ENCODE results near the gene NOS1AP. TPM values are rescaled to one million over a fixed set of nuclear protein-coding genes. Genes with fewer than 3 reads are reported as not detected.

The NOS1AP gene
- total RNA-seq, 1 donor from 2014 or later, result 2.0 TPM

- Histone ChIP-seq H3K27me3 (no peaks in the 10 kb centered on the region), H3K36me3 (no peaks in the 10 kb centered on the region), H3K27ac (no peak overlapping the region), H3K4me1 (no peaks in the 10 kb centered on the region), H3K4me3 (no peak overlapping the region), H3K9me3 (no peaks in the 10 kb centered on the region)
- TF ChIP-seq, protein P1, sequence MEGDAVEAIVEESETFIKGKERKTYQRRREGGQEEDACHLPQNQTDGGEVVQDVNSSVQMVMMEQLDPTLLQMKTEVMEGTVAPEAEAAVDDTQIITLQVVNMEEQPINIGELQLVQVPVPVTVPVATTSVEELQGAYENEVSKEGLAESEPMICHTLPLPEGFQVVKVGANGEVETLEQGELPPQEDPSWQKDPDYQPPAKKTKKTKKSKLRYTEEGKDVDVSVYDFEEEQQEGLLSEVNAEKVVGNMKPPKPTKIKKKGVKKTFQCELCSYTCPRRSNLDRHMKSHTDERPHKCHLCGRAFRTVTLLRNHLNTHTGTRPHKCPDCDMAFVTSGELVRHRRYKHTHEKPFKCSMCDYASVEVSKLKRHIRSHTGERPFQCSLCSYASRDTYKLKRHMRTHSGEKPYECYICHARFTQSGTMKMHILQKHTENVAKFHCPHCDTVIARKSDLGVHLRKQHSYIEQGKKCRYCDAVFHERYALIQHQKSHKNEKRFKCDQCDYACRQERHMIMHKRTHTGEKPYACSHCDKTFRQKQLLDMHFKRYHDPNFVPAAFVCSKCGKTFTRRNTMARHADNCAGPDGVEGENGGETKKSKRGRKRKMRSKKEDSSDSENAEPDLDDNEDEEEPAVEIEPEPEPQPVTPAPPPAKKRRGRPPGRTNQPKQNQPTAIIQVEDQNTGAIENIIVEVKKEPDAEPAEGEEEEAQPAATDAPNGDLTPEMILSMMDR (IDR thresholded peaks at IDR 0.05), result no peak
- no peak for TF ChIP-seq POLR2A (IDR thresholded peaks at IDR 0.05)
- no peak for TF ChIP-seq POLR2AphosphoS5 (IDR thresholded peaks at IDR 0.05; ENCODE audit: insufficient read depth in 1 of 2, low read depth in 1 of 2)
- intact Hi-C loops (cut with DNase I), result no loop called here
- DNase-seq (ENCODE audit: extremely low spot score in 2 of 2), result no peak
Observed at GRCh38 chr1:162094723-162095122, 25.2 kb downstream of the NOS1AP start.

GRCh38 chr1:162107911-162108310 is 38.4 kb downstream of the NOS1AP start:
- no peaks in the 10 kb centered on the region for H3K36me3 ChIP-seq
- no peaks in the 10 kb centered on the region for H3K9me3 ChIP-seq
- H3K4me1 ChIP-seq, result no peaks in the 10 kb centered on the region
- H3K4me3 ChIP-seq, result no peak overlapping the region
- H3K27ac ChIP-seq, result no peak overlapping the region
- no peaks in the 10 kb centered on the region for H3K27me3 ChIP-seq
- DNase-seq (ENCODE audit: extremely low spot score in 2 of 2), result no peak
- intact Hi-C loops (cut with DNase I), result no loop called here
- TF ChIP-seq POLR2AphosphoS5 (IDR thresholded peaks at IDR 0.05; ENCODE audit: insufficient read depth in 1 of 2, low read depth in 1 of 2) (no peak), POLR2A (IDR thresholded peaks at IDR 0.05) (no peak)
- TF ChIP-seq, protein P1 (IDR thresholded peaks at IDR 0.05), result no peak

- no peaks in the 10 kb centered on the region for H3K9me3 ChIP-seq
- H3K4me1 ChIP-seq, result no peaks in the 10 kb centered on the region
- H3K27me3 ChIP-seq, result no peaks in the 10 kb centered on the region
- DNase-seq (ENCODE audit: extremely low spot score in 2 of 2), result no peak
- TF ChIP-seq POLR2AphosphoS5 (IDR thresholded peaks at IDR 0.05; ENCODE audit: insufficient read depth in 1 of 2, low read depth in 1 of 2), result no peak
- no peak for TF ChIP-seq POLR2A (IDR thresholded peaks at IDR 0.05)
- TF ChIP-seq, protein P1 (IDR thresholded peaks at IDR 0.05), result no peak
- H3K36me3 ChIP-seq, result no peaks in the 10 kb centered on the region
- no peak overlapping the region for H3K27ac ChIP-seq
- H3K4me3 ChIP-seq, result no peak overlapping the region
- intact Hi-C loops (cut with DNase I), result no loop called here
Observed at GRCh38 chr1:162108426-162108825, 38.9 kb downstream of the NOS1AP start.

DNA sequence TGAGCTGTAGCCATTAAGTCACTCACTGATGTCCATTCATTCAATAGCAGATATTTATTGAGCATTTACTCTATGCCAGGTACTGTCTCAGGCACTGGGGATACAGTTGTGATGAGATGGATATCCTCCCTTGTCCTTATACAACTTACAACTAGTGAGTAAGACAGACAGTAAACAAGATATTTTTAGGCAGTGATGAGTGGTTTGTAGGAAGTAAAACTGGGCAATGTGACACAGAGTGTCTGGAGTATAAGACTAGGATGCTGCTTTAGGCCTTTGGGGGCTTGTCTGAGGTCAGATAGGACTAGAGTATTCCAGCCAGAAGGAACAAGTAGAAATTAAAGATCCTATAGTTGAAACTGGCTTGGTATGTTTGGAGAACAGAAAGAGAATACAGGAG is 41.4 kb downstream of the NOS1AP start:
- Histone ChIP-seq H3K27me3 (no peaks in the 10 kb centered on the region), H3K27ac (no peak overlapping the region), H3K9me3 (no peaks in the 10 kb centered on the region), H3K4me3 (no peak overlapping the region), H3K36me3 (no peaks in the 10 kb centered on the region), H3K4me1 (no peaks in the 10 kb centered on the region)
- TF ChIP-seq POLR2AphosphoS5 (IDR thresholded peaks at IDR 0.05; ENCODE audit: insufficient read depth in 1 of 2, low read depth in 1 of 2), result no peak
- DNase-seq (ENCODE audit: extremely low spot score in 2 of 2), result no peak
- intact Hi-C loops (cut with DNase I), result no loop called here

- no peak for TF ChIP-seq POLR2A (IDR thresholded peaks at IDR 0.05)
- TF ChIP-seq, protein P1 (IDR thresholded peaks at IDR 0.05), result no peak
- no peak for TF ChIP-seq POLR2AphosphoS5 (IDR thresholded peaks at IDR 0.05; ENCODE audit: insufficient read depth in 1 of 2, low read depth in 1 of 2)
- Histone ChIP-seq H3K4me1 (no peaks in the 10 kb centered on the region), H3K36me3 (no peaks in the 10 kb centered on the region), H3K27ac (no peak overlapping the region), H3K27me3 (no peaks in the 10 kb centered on the region), H3K9me3 (no peaks in the 10 kb centered on the region), H3K4me3 (no peak overlapping the region)
- intact Hi-C loops (cut with DNase I), result no loop called here
- DNase-seq (ENCODE audit: extremely low spot score in 2 of 2), result no peak
Observed at GRCh38 chr1:162111572-162111971, 42.1 kb downstream of the NOS1AP start.

Data from vagina (tissue), 2 donors.